GM23248 (cell line): ENCODE data around the gene PAX7. TPM values are rescaled to one million over a fixed set of nuclear protein-coding genes. Genes with fewer than 3 reads are reported as not detected.

Experiments
- DNase-seq: peaks from one replicate; pipeline ENCODE4 v3.0.0-alpha.2; 2015
- H2AFZ ChIP-seq: fragments of 200-600 bp; sonication (generic); 2 replicates; pipeline ENCODE4 v1.6.1; 2016; ENCODE audit warnings: antibody characterized with exemption
- H3F3A ChIP-seq: fragments of 200-600 bp; sonication (generic); 2 replicates; pipeline ENCODE4 v1.6.1; 2016; ENCODE audit warnings: mild to moderate bottlenecking, antibody characterized with exemption, mixed run types; ENCODE audit not compliant: insufficient read depth
- H3K27ac ChIP-seq: fragments of 200-600 bp; sonication (generic); 2 replicates; pipeline ENCODE4 v1.5.1; 2016; ENCODE audit warnings: mild to moderate bottlenecking
- H3K27me3 ChIP-seq: fragments of 200-600 bp; sonication (generic); replicated peaks from 2 replicates; pipeline ENCODE4 v1.6.1; 2016; ENCODE audit warnings: mild to moderate bottlenecking; ENCODE audit not compliant: insufficient read depth
- H3K36me3 ChIP-seq: fragments of 200-600 bp; sonication (generic); 2 replicates; pipeline ENCODE4 v1.6.1; 2016; ENCODE audit warnings: low read depth, mild to moderate bottlenecking
- H3K4me1 ChIP-seq: fragments of 200-600 bp; sonication (generic); 2 replicates; pipeline ENCODE4 v1.6.1; 2016; ENCODE audit warnings: mild to moderate bottlenecking; ENCODE audit not compliant: insufficient read depth
- H3K4me2 ChIP-seq: fragments of 200-600 bp; sonication (generic); one replicate; pipeline ENCODE4 v1.6.1; 2016; ENCODE audit warnings: mild to moderate bottlenecking; ENCODE audit not compliant: unreplicated experiment
- H3K4me3 ChIP-seq: fragments of 200-600 bp; sonication (generic); 2 replicates; pipeline ENCODE4 v1.5.1; 2016; ENCODE audit warnings: mild to moderate bottlenecking
- H3K79me2 ChIP-seq: fragments of 200-600 bp; sonication (generic); 2 replicates; pipeline ENCODE4 v1.6.1; 2016; ENCODE audit warnings: mild to moderate bottlenecking; ENCODE audit not compliant: insufficient read depth
- H3K9ac ChIP-seq: fragments of 200-600 bp; sonication (generic); 2 replicates; pipeline ENCODE4 v1.6.1; 2016; ENCODE audit warnings: mild to moderate bottlenecking
- H3K9me2 ChIP-seq: fragments of 200-600 bp; sonication (generic); 2 replicates; pipeline ENCODE4 v1.6.1; 2016; ENCODE audit warnings: mixed run types, mild to moderate bottlenecking, moderate library complexity; ENCODE audit not compliant: insufficient read depth
- H3K9me3 ChIP-seq: fragments of 200-600 bp; sonication (generic); one replicate; pipeline ENCODE4 v1.6.1; 2017; ENCODE audit warnings: low read depth
- H4K20me1 ChIP-seq: fragments of 200-600 bp; sonication (generic); 2 replicates; pipeline ENCODE4 v1.6.0; 2016; ENCODE audit not compliant: insufficient read depth
- EZH2 ChIP-seq: fragments of 200-600 bp; sonication (generic); IDR thresholded peaks from 2 replicates; pipeline ENCODE4 v1.6.1; 2018; ENCODE audit warnings: antibody characterized with exemption, mild to moderate bottlenecking; ENCODE audit not compliant: insufficient read depth, poor library complexity, severe bottlenecking
- EZH2phosphoT487 ChIP-seq: fragments of 200-600 bp; sonication (generic); IDR thresholded peaks from 2 replicates; pipeline ENCODE4 v1.6.1; 2018; ENCODE audit warnings: antibody characterized with exemption, moderate library complexity, mild to moderate bottlenecking, low read depth; ENCODE audit not compliant: insufficient read depth
- WGBS, 2 experiments: methylation state at CpG; one replicate each; pipeline ENCODE4 v1.1.6; 2015 to 2017; ENCODE audit warnings: low lambda C conversion rate in 2 of 2, low coverage in 1 of 2; ENCODE audit errors: missing lambda C conversion rate in 2 of 2; 5-methylcytosine and 5-hydroxymethylcytosine counted together
- in situ Hi-C: fragments of 300-500 bp; cut with MboI; formaldehyde crosslinking; loops from 2 replicates; pipeline ENCODE4 v1.15.0; 2020
- polyA plus RNA-seq: library from polyadenylated mRNA; unstranded; fragments of >200 nt; fragmentation: Nextera tagmentation; extraction: Ambion mirVana; gene quantifications from 2 replicates; pipeline ENCODE4 v1.2.1, GENCODE V29; 2016
- total RNA-seq: library from RNA; depleted of rRNA; stranded (reverse); fragments of >200 nt; shearing (Covaris generic); gene quantifications from 2 replicates; pipeline ENCODE4 v1.2.3, GENCODE V29; 2014

PAX7 gene
- total and polyA plus RNA-seq, 2 experiments from 2014 or later, result not detected

DNA sequence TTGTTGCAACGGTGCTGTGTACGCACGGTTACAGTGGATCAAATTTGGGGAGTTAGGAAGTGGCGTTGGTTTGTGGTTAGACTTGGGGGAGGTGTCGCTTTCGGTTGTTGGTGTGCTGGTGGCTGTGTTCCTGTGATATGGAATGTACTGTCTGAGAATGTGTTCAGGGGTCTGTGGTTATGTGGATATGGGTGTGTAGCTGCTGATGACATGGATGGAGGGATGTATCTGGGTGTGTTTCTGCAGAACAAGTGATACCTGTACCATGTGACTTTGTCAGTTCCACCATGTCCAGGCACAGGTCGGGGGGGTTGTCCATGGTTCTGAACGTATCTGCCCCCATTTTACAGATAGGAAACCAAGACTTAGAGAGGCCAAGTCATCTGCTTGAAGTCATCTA, 22.7 kb downstream of the PAX7 start:
- H3K9ac ChIP-seq, result no peak overlapping the region
- H3K9me2 ChIP-seq, result no peaks in the 10 kb centered on the region
- no peaks in the 10 kb centered on the region for H3K36me3 ChIP-seq
- peaks cover 58% of the 10 kb centered on the region for H3K27me3 ChIP-seq
- in situ Hi-C loops, result no loop called here
- TF ChIP-seq EZH2 (no peak), EZH2phosphoT487 (no peak)
- no peaks in the 10 kb centered on the region for H3K79me2 ChIP-seq
- DNase-seq, result no peak
- H3K27ac ChIP-seq, result no peak overlapping the region
- no peak overlapping the region for H3K4me3 ChIP-seq
- H3K4me2 ChIP-seq, result no peak overlapping the region
- H3K4me1 ChIP-seq, result no peaks in the 10 kb centered on the region
- H3K9me3 ChIP-seq, result no peaks in the 10 kb centered on the region
- no peaks in the 10 kb centered on the region for H4K20me1 ChIP-seq
- 47 to 52% methylated on average over 8 of the region's 8 CpGs for WGBS, 2 experiments
- H3F3A ChIP-seq, result no peaks in the 10 kb centered on the region
- no peak overlapping the region for H2AFZ ChIP-seq

DNA sequence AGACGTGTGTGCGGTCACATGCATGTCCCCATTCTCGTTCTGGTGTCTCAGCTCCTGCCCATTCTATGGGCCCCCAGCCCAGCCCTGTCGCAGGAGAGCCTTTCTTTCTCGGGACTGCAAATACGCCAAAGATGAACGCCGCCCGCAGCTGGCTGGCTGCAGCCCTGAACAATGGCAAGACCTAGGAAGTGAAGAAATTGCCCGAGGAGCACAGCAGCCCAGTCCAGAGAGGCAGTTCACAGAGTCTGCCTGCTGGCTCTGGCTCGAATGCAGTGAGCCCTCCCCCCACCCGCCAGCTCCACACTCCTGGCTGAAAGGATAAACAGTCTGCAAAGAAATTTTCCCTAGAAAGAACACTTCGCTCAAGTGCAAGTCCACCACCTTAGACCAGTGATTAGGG, 23.3 kb downstream of the PAX7 start:
- no peaks in the 10 kb centered on the region for H3K4me1 ChIP-seq
- no peak overlapping the region for H3K27ac ChIP-seq
- peaks cover 60% of the 10 kb centered on the region for H3K27me3 ChIP-seq
- no peak overlapping the region for H2AFZ ChIP-seq
- DNase-seq, result no peak
- no peak overlapping the region for H3K9ac ChIP-seq
- no peaks in the 10 kb centered on the region for H3K36me3 ChIP-seq
- H3K4me3 ChIP-seq, result no peak overlapping the region
- no peaks in the 10 kb centered on the region for H3K9me3 ChIP-seq
- WGBS, 2 experiments, result 4 to 8% methylated on average over 13 of the region's 13 CpGs
- no peak for TF ChIP-seq EZH2
- TF ChIP-seq EZH2phosphoT487, result no peak
- no peaks in the 10 kb centered on the region for H4K20me1 ChIP-seq
- H3K4me2 ChIP-seq, result no peak overlapping the region
- no peaks in the 10 kb centered on the region for H3K9me2 ChIP-seq
- in situ Hi-C loops, result no loop called here
- H3K79me2 ChIP-seq, result no peaks in the 10 kb centered on the region
- no peaks in the 10 kb centered on the region for H3F3A ChIP-seq

DNA sequence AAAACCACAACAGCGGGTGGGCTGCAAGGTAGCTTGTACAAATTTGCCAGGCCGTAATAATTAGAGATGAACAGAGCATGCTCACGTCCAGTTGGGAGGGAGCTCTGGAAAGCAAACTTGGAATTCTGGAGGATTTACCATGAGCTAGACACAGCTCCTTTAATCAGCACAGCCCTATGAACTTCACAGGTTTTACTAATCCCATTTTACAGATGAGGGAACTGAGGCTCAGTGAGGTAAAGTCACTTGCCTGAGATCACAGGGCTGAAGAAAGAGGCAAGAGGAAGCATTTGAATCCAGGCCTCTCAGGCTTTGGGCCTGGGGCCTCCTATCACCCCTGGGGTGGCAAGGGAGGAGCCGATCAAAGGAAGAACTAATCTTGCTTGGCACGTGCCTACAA, 24.0 kb downstream of the PAX7 start:
- Histone ChIP-seq H3K27me3 (peaks cover 53% of the 10 kb centered on the region), H3K4me3 (no peak overlapping the region), H3K9ac (no peak overlapping the region), H3K9me2 (no peaks in the 10 kb centered on the region), H3K4me1 (no peaks in the 10 kb centered on the region), H2AFZ (no peak overlapping the region), H3K4me2 (no peak overlapping the region), H4K20me1 (no peaks in the 10 kb centered on the region), H3F3A (no peaks in the 10 kb centered on the region), H3K79me2 (no peaks in the 10 kb centered on the region), H3K36me3 (no peaks in the 10 kb centered on the region), H3K27ac (no peak overlapping the region), H3K9me3 (no peaks in the 10 kb centered on the region)
- TF ChIP-seq EZH2 (no peak), EZH2phosphoT487 (no peak)
- no peak for DNase-seq
- WGBS, 2 experiments, result 49 to 50% methylated on average over 5 of the region's 5 CpGs
- in situ Hi-C loops, result no loop called here

DNA sequence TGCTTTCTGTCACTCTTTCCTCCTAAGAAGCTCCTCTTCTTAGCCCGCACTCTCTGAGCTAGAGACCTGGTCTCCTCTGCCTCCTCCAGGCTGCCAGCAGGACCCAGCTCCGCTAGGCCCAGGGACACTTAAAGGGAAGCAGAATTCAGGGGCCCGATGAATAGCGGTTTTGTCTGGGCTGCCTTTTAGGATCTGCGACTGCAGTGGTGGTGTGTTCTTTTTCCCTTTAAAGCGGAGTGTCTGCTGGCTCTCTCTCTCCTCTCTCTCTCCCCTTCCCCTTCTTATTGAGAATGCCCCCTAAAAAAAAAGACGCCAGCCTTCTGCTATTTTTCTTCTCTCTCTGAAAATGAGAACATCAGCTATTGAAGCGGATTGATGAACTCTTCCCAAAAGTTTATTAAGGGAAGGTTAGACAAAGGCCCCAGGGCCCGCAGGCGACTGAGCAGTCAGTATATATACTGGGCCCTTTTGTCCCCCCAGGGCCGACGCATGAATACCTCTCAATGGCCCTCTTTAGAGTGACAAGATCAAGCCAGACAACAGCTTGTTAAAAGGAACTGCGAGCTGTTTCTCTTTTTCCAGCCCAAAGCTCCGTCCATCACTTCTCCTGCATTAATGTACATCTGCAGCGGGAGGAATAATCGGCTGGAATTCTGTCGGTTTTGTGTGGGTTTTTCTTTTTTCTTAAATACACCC, 27.0 kb downstream of the PAX7 start:
- H3F3A ChIP-seq, result no peaks in the 10 kb centered on the region
- H3K36me3 ChIP-seq, result no peaks in the 10 kb centered on the region
- H2AFZ ChIP-seq, result no peak overlapping the region
- H4K20me1 ChIP-seq, result no peaks in the 10 kb centered on the region
- DNase-seq, result no peak
- no peaks in the 10 kb centered on the region for H3K79me2 ChIP-seq
- in situ Hi-C loops, result no loop called here
- peaks cover 46% of the 10 kb centered on the region for H3K27me3 ChIP-seq
- H3K9me3 ChIP-seq, result no peaks in the 10 kb centered on the region
- no peak overlapping the region for H3K27ac ChIP-seq
- H3K4me2 ChIP-seq, result no peak overlapping the region
- no peaks in the 10 kb centered on the region for H3K9me2 ChIP-seq
- no peaks in the 10 kb centered on the region for H3K4me1 ChIP-seq
- 50 to 53% methylated on average over 17 of the region's 17 CpGs for WGBS, 2 experiments
- TF ChIP-seq EZH2phosphoT487 (no peak), EZH2 (no peak)
- H3K4me3 ChIP-seq, result no peak overlapping the region
- H3K9ac ChIP-seq, result no peak overlapping the region
